HG03095 (cell line): ENCODE data around the gene CBY3.
A peak's percentile ranks its signal among the peaks of the same experiment; 100 is the strongest.
"Not testable (repeated sequence)": the region's sequence is repeated elsewhere in the genome, so short reads cannot be mapped to it uniquely, and the experiment has no call there.

Source experiments
- ATAC-seq: cut with Tn5 transposase; IDR thresholded peaks from one replicate; pipeline ENCODE4 v1.9.1; 2021; ENCODE audit warnings: moderate library complexity; ENCODE audit not compliant: unreplicated experiment

CBY3 gene

GRCh38 chr5:179680780-179681401 lies at the start of gene CBY3:
CBY3 (minus strand) TSS chr5:179681034; CDS start chr5:179680918, 116 bp downstream.
- ATAC-seq: no peak

GRCh38 chr5:179730356-179730755 lies 49.5 kb upstream of the CBY3 start:
- ATAC-seq: no peak

GRCh38 chr5:179729727-179730126 lies 48.9 kb upstream of the CBY3 start:
- ATAC-seq: no peak

- ATAC-seq: no peak
These were observed 48.5 kb upstream of the CBY3 start for GRCh38 chr5:179729303-179729702.

- no peak for ATAC-seq
These were observed 46.3 kb upstream of the CBY3 start for GRCh38 chr5:179727106-179727505.

GRCh38 chr5:179724163-179724562 lies 43.3 kb upstream of the CBY3 start:
- no peak for ATAC-seq

GRCh38 chr5:179720222-179720621 lies 39.4 kb upstream of the CBY3 start:
- no peak for ATAC-seq

GRCh38 chr5:179716286-179716685 lies 35.5 kb upstream of the CBY3 start:
- no peak for ATAC-seq

GRCh38 chr5:179700401-179700918 lies 19.6 kb upstream of the CBY3 start:
- no peak for ATAC-seq

GRCh38 chr5:179699616-179700237 lies 18.9 kb upstream of the CBY3 start:
- no peak for ATAC-seq

GRCh38 chr5:179698935-179699615 lies 18.2 kb upstream of the CBY3 start, which contains the start of gene CANX:
CANX (plus strand) TSS chr5:179698967; CDS start chr5:179705682, 6,715 bp downstream.
- peak; percentile 2 for ATAC-seq

- peak; percentile 85 for ATAC-seq
These were observed 17.4 kb upstream of the CBY3 start for GRCh38 chr5:179697993-179698934.

GRCh38 chr5:179697543-179697942 lies 16.7 kb upstream of the CBY3 start:
- not testable (repeated sequence) for ATAC-seq

GRCh38 chr5:179697108-179697507 lies 16.3 kb upstream of the CBY3 start:
- ATAC-seq: no peak

- no peak for ATAC-seq
These were observed 15.8 kb upstream of the CBY3 start for GRCh38 chr5:179696603-179697002.

- no peak for ATAC-seq
These were observed 13.7 kb upstream of the CBY3 start for GRCh38 chr5:179694561-179694960.

- ATAC-seq: not testable (repeated sequence)
These were observed 8.4 kb upstream of the CBY3 start for GRCh38 chr5:179689212-179689611.

- ATAC-seq: no peak
These were observed 637 bp downstream of the CBY3 start for GRCh38 chr5:179680014-179680779.

GRCh38 chr5:179679014-179679674 lies 1.7 kb downstream of the CBY3 start:
- ATAC-seq: peak; percentile 13
